Activated T-cell treated with anti-CD3 and anti-CD28 coated beads, Interleukin-2, amount 50 U/mL, for 4 hours (primary cell): ENCODE data around the gene KCNK15. TPM values are rescaled to one million over a fixed set of nuclear protein-coding genes. Genes with fewer than 3 reads are reported as not detected.
"Not testable (repeated sequence)": the region's sequence is repeated elsewhere in the genome, so short reads cannot be mapped to it uniquely, and the experiment has no call there.

Source experiments
- ATAC-seq, 2 donors: fragments of 200-7000 bp; cut with Tn5 transposase; one replicate each; pipeline ENCODE4 v1.10.0; 2021
- DNase-seq: peaks from one replicate; pipeline ENCODE4 v3.0.0-alpha.2; 2020
- H3K27me3 Mint-ChIP-seq: one replicate; pipeline ENCODE4 v1.8.0; 2021; ENCODE audit warnings: low read depth, mixed read lengths
- H3K36me3 Mint-ChIP-seq: one replicate; pipeline ENCODE4 v1.8.0; 2022; ENCODE audit warnings: mixed read lengths; ENCODE audit not compliant: insufficient read depth
- H3K4me1 Mint-ChIP-seq: one replicate; pipeline ENCODE4 v1.8.0; 2021; ENCODE audit warnings: low read depth, mixed read lengths
- H3K4me3 Mint-ChIP-seq: one replicate; pipeline ENCODE4 v1.8.0; 2021; ENCODE audit warnings: mild to moderate bottlenecking, moderate library complexity, mixed read lengths
- H3K9me3 Mint-ChIP-seq: one replicate; pipeline ENCODE4 v1.8.0; 2021; ENCODE audit warnings: mixed read lengths
- total RNA-seq, 3 donors: library from RNA; stranded (reverse); gene quantifications; one replicate each; pipeline ENCODE4 v1.2.1, GENCODE V29; 2021

Gene KCNK15
- 1 to 10 TPM in 2 of 3 donors, under 1 TPM in 1; 0.96 to 1.6 (median 1.1) TPM for total RNA-seq

- H3K4me1 Mint-ChIP-seq = peaks cover 16% of the 10 kb centered on the region
- H3K36me3 Mint-ChIP-seq = no peaks in the 10 kb centered on the region
- no peaks in the 10 kb centered on the region for H3K9me3 Mint-ChIP-seq
- ATAC-seq (peak; percentile 75 to 84), DNase-seq (peak; percentile 38)
- H3K4me3 Mint-ChIP-seq = peak within 1 kb of the TSS; percentile 80
- H3K27me3 Mint-ChIP-seq = peaks cover 33% of the 10 kb centered on the region
These were observed at the start of gene KCNK15 for GRCh38 chr20:44745598-44746366. TSS of gene KCNK15 (plus strand) at chr20:44745865. CDS start at chr20:44745911, 46 bp downstream.

- Mint-ChIP-seq H3K4me1 (no peaks in the 10 kb centered on the region), H3K36me3 (no peaks in the 10 kb centered on the region), H3K9me3 (no peaks in the 10 kb centered on the region), H3K4me3 (no peak overlapping the region), H3K27me3 (peaks cover 3% of the 10 kb centered on the region)
- DNase-seq (no peak), ATAC-seq (no peak)
These were observed 49.4 kb upstream of the KCNK15 start for GRCh38 chr20:44696315-44696714.

GRCh38 chr20:44697041-44697440 lies 48.6 kb upstream of the KCNK15 start:
- not testable (repeated sequence) for H3K27me3 Mint-ChIP-seq, H3K9me3 Mint-ChIP-seq

GRCh38 chr20:44698351-44698750 lies 47.3 kb upstream of the KCNK15 start:
- Mint-ChIP-seq H3K4me1 (no peaks in the 10 kb centered on the region), H3K36me3 (no peaks in the 10 kb centered on the region), H3K4me3 (no peak overlapping the region), H3K9me3 (no peaks in the 10 kb centered on the region), H3K27me3 (peaks cover 3% of the 10 kb centered on the region)
- ATAC-seq = no peak
- no peak for DNase-seq

More at GRCh38 chr20:44697041-44697440, 48.6 kb upstream of the KCNK15 start:
- not testable (repeated sequence) for DNase-seq, H3K4me3 Mint-ChIP-seq, H3K4me1 Mint-ChIP-seq, H3K36me3 Mint-ChIP-seq, ATAC-seq

GRCh38 chr20:44700306-44700705 lies 45.4 kb upstream of the KCNK15 start:
- Mint-ChIP-seq H3K9me3 (no peaks in the 10 kb centered on the region), H3K27me3 (peaks cover 3% of the 10 kb centered on the region), H3K4me1 (no peaks in the 10 kb centered on the region), H3K36me3 (no peaks in the 10 kb centered on the region), H3K4me3 (no peak overlapping the region)
- DNase-seq (no peak), ATAC-seq (no peak)

- DNase-seq = no peak
- Mint-ChIP-seq H3K9me3 (no peaks in the 10 kb centered on the region), H3K4me3 (no peak overlapping the region), H3K4me1 (no peaks in the 10 kb centered on the region), H3K27me3 (peaks cover 3% of the 10 kb centered on the region), H3K36me3 (no peaks in the 10 kb centered on the region)
- no peak for ATAC-seq
These were observed 44.4 kb upstream of the KCNK15 start for GRCh38 chr20:44701118-44701857.

- Mint-ChIP-seq H3K9me3 (no peaks in the 10 kb centered on the region), H3K27me3 (peaks cover 3% of the 10 kb centered on the region), H3K4me3 (no peak overlapping the region), H3K4me1 (no peaks in the 10 kb centered on the region), H3K36me3 (no peaks in the 10 kb centered on the region)
- no peak for ATAC-seq
- no peak for DNase-seq
These were observed 43.8 kb upstream of the KCNK15 start for GRCh38 chr20:44701858-44702256.

GRCh38 chr20:44702776-44703175 lies 42.9 kb upstream of the KCNK15 start:
- Mint-ChIP-seq H3K4me1 (no peaks in the 10 kb centered on the region), H3K27me3 (peaks cover 3% of the 10 kb centered on the region)
- no peak for ATAC-seq

GRCh38 chr20:44703183-44703925 lies 42.3 kb upstream of the KCNK15 start:
- no peak for DNase-seq
- no peaks in the 10 kb centered on the region for H3K4me1 Mint-ChIP-seq
- peaks cover 3% of the 10 kb centered on the region for H3K27me3 Mint-ChIP-seq
- no peak overlapping the region for H3K4me3 Mint-ChIP-seq
- no peak for ATAC-seq
- no peaks in the 10 kb centered on the region for H3K36me3 Mint-ChIP-seq
- H3K9me3 Mint-ChIP-seq = no peaks in the 10 kb centered on the region

More at GRCh38 chr20:44702776-44703175, 42.9 kb upstream of the KCNK15 start:
- no peaks in the 10 kb centered on the region for H3K9me3 Mint-ChIP-seq
- no peak for DNase-seq
- no peaks in the 10 kb centered on the region for H3K36me3 Mint-ChIP-seq
- H3K4me3 Mint-ChIP-seq = no peak overlapping the region

GRCh38 chr20:44703956-44704488 lies 41.6 kb upstream of the KCNK15 start:
- no peak for ATAC-seq

GRCh38 chr20:44704551-44704971 lies 41.1 kb upstream of the KCNK15 start:
- no peak overlapping the region for H3K4me3 Mint-ChIP-seq
- no peaks in the 10 kb centered on the region for H3K36me3 Mint-ChIP-seq
- peaks cover 3% of the 10 kb centered on the region for H3K27me3 Mint-ChIP-seq
- ATAC-seq = no peak
- H3K9me3 Mint-ChIP-seq = no peaks in the 10 kb centered on the region
- H3K4me1 Mint-ChIP-seq = no peaks in the 10 kb centered on the region
- DNase-seq = no peak

More at GRCh38 chr20:44703956-44704488, 41.6 kb upstream of the KCNK15 start:
- no peak overlapping the region for H3K4me3 Mint-ChIP-seq
- H3K27me3 Mint-ChIP-seq = peaks cover 3% of the 10 kb centered on the region
- H3K9me3 Mint-ChIP-seq = no peaks in the 10 kb centered on the region
- no peak for DNase-seq
- H3K4me1 Mint-ChIP-seq = no peaks in the 10 kb centered on the region
- H3K36me3 Mint-ChIP-seq = no peaks in the 10 kb centered on the region

- Mint-ChIP-seq H3K9me3 (no peaks in the 10 kb centered on the region), H3K4me3 (no peak overlapping the region), H3K36me3 (no peaks in the 10 kb centered on the region), H3K4me1 (no peaks in the 10 kb centered on the region), H3K27me3 (peaks cover 3% of the 10 kb centered on the region)
- ATAC-seq (no peak), DNase-seq (no peak)
These were observed 40.1 kb upstream of the KCNK15 start for GRCh38 chr20:44705364-44706094.

GRCh38 chr20:44706301-44707017 lies 39.2 kb upstream of the KCNK15 start:
- Mint-ChIP-seq H3K27me3 (no peaks in the 10 kb centered on the region), H3K9me3 (no peaks in the 10 kb centered on the region), H3K4me1 (no peaks in the 10 kb centered on the region), H3K4me3 (no peak overlapping the region), H3K36me3 (no peaks in the 10 kb centered on the region)
- DNase-seq = no peak
- no peak for ATAC-seq
